Measurements from ENCODE around the gene CPNE5.

CPNE5 gene

GRCh38 chr6:36758516-36759147 lies 80.6 kb downstream of the CPNE5 start:
- FAIRE-seq, result no peak

GRCh38 chr6:36757943-36758508 lies 81.2 kb downstream of the CPNE5 start:
- no peak for FAIRE-seq

GRCh38 chr6:36757206-36757605 lies 82.0 kb downstream of the CPNE5 start:
- no peak for FAIRE-seq

DNA sequence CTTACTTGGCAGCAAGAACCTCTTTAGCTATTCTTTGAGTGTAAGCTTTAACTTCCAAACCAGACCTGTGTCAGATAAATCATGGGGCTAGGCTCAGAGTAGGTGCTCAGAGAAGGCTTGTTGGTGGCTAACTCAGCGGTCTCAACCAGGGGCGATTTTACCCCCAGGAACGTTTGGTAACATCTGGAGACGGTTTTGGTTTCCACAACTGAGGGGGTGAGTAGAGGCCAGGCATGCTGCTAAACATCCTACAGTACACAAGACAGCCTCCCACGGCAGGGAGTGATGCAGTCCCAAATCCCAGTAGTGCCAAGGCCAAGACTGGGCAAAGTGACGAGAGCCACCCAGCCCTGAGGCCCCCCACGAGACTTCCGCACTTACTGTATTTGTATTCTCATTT lies 82.5 kb downstream of the CPNE5 start:
- no peak for FAIRE-seq

DNA sequence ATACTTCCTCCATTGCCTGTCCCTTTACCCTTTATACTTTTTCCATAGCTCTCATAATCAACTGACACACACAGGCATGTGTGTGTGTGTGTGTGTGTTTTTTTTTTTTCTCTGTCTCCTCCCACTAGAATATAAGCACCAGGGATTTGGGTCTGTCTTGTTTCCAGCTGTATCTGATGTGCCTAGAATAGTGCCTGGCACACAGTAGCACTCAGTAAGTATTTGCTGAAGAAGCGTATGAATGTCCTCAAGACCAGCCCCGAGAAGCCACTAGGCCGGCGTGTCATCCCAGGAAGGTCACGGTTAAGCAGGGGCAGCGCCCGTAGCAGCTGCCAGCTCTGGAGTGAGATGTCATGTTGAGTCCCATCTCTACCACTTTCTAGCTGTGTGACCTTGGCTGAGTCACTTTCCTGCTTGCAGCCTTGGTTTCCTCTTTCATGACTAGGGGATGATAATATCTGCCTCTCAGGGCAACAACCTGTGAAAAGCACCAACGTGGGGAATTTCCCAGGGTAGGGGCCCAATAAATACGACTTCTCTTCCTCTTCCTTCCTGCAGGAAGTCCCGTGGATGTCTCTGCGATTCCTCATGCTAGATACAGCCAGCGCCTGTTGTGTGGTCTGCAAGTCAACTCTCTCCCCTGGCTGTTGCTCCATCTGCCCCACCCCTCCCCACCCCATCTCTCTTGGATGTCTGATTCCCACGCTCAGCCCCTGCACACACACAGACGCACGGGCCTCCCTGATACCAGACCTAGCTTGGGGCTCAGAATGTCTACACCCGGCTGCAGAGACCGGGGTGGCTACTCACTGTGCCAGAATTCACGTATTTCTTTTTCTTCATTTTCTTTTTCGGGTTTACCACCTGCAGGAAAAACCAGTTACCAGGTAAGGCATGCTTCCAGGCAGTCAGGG lies 83.6 kb downstream of the CPNE5 start:
- no peak for FAIRE-seq

DNA sequence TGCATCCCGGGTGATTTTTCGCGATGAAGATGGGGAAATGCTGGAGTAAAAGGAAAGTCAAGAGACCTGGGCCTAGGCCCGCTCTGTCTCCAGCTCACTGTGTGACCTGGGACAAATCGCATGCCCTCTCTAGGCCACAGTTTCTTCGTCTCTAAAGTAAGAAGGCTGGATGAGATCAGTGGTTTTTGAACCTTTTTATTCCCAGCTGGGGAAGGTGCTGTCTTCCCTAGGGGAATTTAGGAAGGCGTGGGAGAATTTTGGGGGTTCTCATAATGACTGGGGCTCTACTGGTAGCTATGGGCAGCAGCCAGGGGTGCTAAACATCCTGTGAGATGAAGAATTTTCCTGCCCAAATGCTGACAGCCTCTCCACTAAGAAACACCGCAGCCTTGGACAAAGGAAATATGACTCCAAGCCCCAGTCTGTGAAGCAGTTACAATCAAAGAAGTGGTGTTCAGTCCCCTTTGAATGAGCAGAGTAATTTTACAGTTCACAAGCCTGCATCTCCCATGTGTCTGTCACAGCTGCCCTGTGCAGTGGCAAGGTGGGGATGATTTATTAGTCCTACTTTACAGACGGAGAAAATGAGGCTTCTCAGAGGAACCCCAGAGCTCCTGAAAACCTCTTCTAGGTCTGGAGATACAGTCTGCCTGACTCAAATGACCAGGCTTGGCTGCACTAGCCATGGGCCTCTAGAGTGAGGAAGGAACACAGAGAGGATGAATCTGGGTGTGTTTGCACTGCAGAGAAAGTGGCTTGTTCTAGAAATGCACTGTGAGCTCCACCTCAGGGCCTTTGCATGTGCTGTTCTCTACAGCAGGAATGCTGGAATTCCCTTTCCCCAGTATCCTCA lies 84.4 kb downstream of the CPNE5 start:
- no peak for FAIRE-seq

DNA sequence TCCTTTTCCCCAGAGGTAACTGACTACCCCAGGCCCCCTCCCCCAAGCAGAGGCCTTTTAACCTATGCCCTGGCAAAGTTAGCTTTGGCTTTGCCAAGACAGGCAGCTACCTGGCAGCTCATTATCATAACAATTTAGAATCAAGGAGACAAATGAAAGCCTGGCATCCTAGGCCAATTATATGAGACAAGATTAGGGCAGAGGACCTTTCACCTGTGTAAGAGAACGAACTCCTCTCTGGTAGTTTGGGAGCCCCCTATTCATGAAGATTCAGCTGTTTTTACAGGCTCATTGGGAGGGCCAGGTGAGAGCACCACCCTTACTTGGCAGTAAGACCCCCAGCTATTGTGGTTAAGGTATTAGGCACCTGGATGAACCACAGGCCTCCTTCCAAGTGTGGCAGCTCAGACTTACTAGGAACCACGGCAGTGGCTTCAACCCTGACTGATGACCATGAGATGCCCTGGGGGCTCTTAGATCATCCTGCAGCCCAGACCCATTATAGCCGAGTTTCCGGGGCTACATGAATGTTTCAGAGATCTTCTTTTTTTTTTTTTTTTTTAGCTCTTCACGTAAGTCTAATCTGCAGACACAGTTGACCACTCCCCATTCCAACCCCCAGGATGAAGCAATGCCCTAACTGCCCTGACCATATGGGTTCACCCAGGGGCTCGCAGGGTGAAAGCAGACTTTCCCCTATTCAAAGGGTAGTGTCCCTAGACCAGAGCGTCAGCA lies 85.4 kb downstream of the CPNE5 start:
- FAIRE-seq, result no peak

DNA sequence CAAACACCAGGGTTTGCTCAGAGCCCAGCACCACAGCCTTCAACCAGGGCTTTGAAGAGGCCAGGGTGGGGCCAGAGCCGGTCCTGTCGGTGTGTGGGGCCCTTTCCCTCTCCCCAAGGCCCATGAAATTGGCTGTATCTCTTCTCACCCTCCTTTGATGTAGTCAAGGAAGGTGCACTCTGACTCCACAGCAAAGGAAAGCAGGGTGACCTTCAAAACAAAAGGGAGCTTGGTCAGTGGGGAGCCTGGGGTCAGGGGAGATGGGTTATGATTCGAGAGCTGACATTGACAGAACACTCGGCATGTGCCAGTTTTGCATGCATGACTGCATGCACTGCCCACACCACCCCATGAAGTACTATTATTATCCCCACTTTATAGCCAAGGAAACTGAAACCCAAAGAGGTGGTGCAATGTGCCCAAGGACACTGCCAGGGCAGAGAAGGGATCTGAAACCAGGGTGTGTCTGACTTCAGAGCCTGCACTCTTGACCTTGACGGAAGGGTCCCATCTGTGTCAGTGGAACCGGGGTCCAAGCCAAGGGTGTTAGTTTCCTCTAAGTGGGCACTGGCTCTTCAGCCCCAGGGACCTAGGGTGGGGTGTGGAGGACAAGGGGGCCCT lies 86.2 kb downstream of the CPNE5 start:
- no peak for FAIRE-seq

GRCh38 chr6:36752187-36752885 lies 86.9 kb downstream of the CPNE5 start:
- no peak for FAIRE-seq

DNA sequence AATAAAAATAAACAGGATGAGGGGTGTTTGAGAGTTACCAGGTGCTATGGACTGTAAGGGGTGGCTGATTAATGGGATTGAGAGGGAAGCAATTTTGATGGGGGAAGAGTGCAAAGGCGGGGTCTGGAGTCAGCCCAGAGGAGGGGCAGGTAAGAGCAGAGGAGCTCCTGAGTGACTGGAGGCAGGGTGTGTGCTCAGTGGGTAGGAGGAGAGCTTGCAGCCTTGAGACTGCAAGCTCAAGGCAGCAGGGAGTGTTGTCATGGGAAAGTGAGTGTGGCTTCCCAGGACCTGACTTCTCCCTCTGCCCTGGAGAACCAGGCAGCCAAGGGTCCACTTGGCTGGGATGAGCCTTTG lies 87.4 kb downstream of the CPNE5 start:
- FAIRE-seq, result no peak

GRCh38 chr6:36751091-36751490 lies 88.2 kb downstream of the CPNE5 start:
- FAIRE-seq, result no peak

GRCh38 chr6:36749829-36750489 lies 89.3 kb downstream of the CPNE5 start:
- no peak for FAIRE-seq

- no peak for FAIRE-seq
These were observed 93.0 kb downstream of the CPNE5 start for GRCh38 chr6:36746251-36746650.

DNA sequence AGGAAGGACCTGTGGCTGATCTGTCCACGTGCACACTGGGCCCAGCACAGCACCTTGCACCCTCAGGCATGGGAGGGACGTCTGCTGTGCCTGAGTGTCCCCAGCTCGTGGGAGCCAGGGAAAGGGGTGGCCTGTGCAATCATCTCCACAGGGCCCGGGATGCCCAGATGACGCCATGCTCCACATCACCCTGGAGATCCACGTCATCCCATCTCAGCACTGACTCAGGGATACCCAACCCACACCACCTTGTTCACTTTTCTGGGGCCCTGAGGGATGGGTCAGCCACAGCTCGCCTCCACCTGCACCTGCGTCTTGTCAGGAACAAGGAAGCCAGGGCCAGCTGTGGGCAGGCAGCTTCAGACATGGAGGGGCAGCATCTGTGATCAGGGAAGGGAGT lies 93.4 kb downstream of the CPNE5 start:
- FAIRE-seq, result no peak

DNA sequence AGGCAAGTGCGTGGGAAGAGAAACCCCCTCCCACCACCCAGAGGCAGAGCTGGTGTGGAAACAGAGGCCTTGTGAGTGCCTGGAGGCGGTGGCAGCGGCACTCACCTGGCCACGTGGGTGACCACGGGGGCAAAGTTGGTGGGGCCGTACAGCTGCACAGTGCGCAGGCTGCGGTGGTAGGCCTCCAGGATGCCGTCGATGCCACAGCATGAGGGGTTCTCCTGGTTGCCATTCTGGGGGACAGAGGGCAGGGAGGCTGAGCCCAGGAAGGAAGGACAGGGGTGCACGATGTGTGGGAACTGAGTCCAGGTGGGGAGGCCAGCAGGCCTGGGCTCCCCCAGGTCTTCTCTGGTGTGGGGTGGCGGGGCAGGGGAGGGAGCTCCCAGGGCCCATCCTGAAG lies 94.0 kb downstream of the CPNE5 start:
- FAIRE-seq, result no peak

- no peak for FAIRE-seq
These were observed 95.0 kb downstream of the CPNE5 start for GRCh38 chr6:36744304-36744673.

GRCh38 chr6:36743538-36744303 lies 95.5 kb downstream of the CPNE5 start:
- FAIRE-seq, result no peak

DNA sequence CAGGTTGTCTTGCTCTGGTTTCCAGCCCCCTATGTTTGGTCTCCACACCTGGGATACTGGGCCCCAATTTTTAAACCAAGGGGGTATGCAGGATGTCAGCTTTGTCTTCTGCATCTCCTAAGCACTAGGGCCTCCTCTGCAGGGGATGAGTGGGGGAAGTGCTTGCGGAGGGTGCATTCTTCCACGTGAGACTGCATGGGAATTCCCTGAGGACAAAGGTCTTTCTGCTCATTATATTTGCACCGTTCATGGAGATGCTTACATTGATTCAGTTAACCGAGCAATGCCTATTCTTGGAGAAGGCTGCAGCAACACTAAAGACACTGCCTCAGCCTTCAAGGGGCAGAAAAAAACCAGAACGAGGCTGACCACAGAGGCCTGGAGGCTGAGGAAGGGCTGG lies 96.2 kb downstream of the CPNE5 start:
- FAIRE-seq, result no peak

- FAIRE-seq, result no peak
These were observed 97.1 kb downstream of the CPNE5 start for GRCh38 chr6:36742146-36742545.

GRCh38 chr6:36740818-36741179 lies 98.4 kb downstream of the CPNE5 start:
- FAIRE-seq, result no peak
